ENCODE data around the gene RARRES1.

The RARRES1 gene

DNA sequence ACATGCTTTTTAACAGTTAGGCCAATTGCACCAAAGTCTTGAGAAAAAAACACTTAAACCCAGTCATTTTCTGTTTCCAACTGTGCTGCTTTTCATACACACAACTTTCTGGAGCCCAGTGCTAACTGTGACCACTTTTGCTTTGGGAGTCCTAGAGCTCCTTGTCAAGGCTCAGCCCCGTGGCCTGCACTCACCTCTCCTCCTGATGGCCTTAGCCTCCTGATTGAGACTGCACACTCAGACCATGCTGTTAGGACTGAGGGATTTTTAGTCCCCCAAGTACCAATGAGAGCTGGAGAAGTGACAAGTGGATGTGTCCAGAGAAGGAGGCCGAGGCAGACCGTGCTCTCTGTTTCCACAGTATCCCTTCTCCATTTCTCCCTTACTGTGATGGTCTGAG is 15.2 kb upstream of the RARRES1 start:
- ChIA-PET CTCF (no interaction called here), POLR2A (no interaction called here)
- Histone ChIP-seq H3K4me1 (ENCODE audit: control insufficient read depth, insufficient read depth, low read length) (no peaks in the 10 kb centered on the region), H3K27ac (ENCODE audit: extremely low read depth, low read depth, low read length) (no peak overlapping the region), H3K4me3 (ENCODE audit: low read depth, low read length) (no peak overlapping the region), H3K9me3 (ENCODE audit: control insufficient read depth, insufficient read depth, low read depth, low read length) (no peaks in the 10 kb centered on the region), H3K36me3 (ENCODE audit: control insufficient read depth in 2 of 2, insufficient read depth in 1 of 2, low read length in 2 of 2) (peaks cover 0 to 2% of the 10 kb centered on the region in 2 experiments; a peak in 1 of 3 replicates)
- TF ChIP-seq, protein P1, sequence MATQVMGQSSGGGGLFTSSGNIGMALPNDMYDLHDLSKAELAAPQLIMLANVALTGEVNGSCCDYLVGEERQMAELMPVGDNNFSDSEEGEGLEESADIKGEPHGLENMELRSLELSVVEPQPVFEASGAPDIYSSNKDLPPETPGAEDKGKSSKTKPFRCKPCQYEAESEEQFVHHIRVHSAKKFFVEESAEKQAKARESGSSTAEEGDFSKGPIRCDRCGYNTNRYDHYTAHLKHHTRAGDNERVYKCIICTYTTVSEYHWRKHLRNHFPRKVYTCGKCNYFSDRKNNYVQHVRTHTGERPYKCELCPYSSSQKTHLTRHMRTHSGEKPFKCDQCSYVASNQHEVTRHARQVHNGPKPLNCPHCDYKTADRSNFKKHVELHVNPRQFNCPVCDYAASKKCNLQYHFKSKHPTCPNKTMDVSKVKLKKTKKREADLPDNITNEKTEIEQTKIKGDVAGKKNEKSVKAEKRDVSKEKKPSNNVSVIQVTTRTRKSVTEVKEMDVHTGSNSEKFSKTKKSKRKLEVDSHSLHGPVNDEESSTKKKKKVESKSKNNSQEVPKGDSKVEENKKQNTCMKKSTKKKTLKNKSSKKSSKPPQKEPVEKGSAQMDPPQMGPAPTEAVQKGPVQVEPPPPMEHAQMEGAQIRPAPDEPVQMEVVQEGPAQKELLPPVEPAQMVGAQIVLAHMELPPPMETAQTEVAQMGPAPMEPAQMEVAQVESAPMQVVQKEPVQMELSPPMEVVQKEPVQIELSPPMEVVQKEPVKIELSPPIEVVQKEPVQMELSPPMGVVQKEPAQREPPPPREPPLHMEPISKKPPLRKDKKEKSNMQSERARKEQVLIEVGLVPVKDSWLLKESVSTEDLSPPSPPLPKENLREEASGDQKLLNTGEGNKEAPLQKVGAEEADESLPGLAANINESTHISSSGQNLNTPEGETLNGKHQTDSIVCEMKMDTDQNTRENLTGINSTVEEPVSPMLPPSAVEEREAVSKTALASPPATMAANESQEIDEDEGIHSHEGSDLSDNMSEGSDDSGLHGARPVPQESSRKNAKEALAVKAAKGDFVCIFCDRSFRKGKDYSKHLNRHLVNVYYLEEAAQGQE (tag by site-specific recombination; IDR thresholded peaks at IDR 0.05): no peak
- TF ChIP-seq, protein P2, sequence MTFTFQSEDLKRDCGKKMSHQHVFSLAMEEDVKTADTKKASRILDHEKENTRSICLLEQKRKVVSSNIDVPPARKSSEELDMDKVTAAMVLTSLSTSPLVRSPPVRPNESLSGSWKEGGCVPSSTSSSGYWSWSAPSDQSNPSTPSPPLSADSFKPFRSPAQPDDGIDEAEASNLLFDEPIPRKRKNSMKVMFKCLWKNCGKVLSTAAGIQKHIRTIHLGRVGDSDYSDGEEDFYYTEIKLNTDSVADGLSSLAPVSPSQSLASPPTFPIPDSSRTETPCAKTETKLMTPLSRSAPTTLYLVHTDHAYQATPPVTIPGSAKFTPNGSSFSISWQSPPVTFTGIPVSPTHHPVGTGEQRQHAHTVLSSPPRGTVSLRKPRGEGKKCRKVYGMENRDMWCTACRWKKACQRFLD (tag by site-specific recombination; IDR thresholded peaks at IDR 0.05): no peak
- TF ChIP-seq ZNF610 (tag by site-specific recombination; IDR thresholded peaks at IDR 0.05; ENCODE audit: borderline replicate concordance): no peak
- no peak for TF ChIP-seq WT1 (tag by site-specific recombination; IDR thresholded peaks at IDR 0.05)
- TF ChIP-seq, protein P3, sequence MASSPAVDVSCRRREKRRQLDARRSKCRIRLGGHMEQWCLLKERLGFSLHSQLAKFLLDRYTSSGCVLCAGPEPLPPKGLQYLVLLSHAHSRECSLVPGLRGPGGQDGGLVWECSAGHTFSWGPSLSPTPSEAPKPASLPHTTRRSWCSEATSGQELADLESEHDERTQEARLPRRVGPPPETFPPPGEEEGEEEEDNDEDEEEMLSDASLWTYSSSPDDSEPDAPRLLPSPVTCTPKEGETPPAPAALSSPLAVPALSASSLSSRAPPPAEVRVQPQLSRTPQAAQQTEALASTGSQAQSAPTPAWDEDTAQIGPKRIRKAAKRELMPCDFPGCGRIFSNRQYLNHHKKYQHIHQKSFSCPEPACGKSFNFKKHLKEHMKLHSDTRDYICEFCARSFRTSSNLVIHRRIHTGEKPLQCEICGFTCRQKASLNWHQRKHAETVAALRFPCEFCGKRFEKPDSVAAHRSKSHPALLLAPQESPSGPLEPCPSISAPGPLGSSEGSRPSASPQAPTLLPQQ (tag by site-specific recombination; IDR thresholded peaks at IDR 0.05): no peak
- TF ChIP-seq, protein P4, sequence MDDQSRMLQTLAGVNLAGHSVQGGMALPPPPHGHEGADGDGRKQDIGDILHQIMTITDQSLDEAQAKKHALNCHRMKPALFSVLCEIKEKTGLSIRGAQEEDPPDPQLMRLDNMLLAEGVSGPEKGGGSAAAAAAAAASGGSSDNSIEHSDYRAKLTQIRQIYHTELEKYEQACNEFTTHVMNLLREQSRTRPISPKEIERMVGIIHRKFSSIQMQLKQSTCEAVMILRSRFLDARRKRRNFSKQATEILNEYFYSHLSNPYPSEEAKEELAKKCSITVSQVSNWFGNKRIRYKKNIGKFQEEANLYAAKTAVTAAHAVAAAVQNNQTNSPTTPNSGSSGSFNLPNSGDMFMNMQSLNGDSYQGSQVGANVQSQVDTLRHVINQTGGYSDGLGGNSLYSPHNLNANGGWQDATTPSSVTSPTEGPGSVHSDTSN (CRISPR knock-in tag; IDR thresholded peaks at IDR 0.05): no peak
- no peak for TF ChIP-seq SCRT2 (tag by site-specific recombination; IDR thresholded peaks at IDR 0.05)
- no peak for TF ChIP-seq ZNF274 (IDR thresholded peaks at IDR 0.05; ENCODE audit: low read length)
- no peak for TF ChIP-seq ZNF274 (tag by site-specific recombination; IDR thresholded peaks at IDR 0.05; ENCODE audit: borderline replicate concordance)
- TF ChIP-seq ZNF777 (tag by site-specific recombination; IDR thresholded peaks at IDR 0.05; ENCODE audit: borderline replicate concordance): no peak
- TF ChIP-seq, protein P5, sequence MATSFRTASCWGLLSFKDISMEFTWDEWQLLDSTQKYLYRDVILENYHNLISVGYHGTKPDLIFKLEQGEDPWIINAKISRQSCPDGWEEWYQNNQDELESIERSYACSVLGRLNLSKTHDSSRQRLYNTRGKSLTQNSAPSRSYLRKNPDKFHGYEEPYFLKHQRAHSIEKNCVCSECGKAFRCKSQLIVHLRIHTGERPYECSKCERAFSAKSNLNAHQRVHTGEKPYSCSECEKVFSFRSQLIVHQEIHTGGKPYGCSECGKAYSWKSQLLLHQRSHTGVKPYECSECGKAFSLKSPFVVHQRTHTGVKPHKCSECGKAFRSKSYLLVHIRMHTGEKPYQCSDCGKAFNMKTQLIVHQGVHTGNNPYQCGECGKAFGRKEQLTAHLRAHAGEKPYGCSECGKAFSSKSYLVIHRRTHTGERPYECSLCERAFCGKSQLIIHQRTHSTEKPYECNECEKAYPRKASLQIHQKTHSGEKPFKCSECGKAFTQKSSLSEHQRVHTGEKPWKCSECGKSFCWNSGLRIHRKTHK (tag by site-specific recombination; IDR thresholded peaks at IDR 0.05): no peak
- no peak for TF ChIP-seq ZNF350 (tag by site-specific recombination; IDR thresholded peaks at IDR 0.05)
- no peak for TF ChIP-seq ZNF202 (tag by site-specific recombination; IDR thresholded peaks at IDR 0.05; ENCODE audit: borderline replicate concordance)
- no peak for TF ChIP-seq ZBTB21 (tag by site-specific recombination; IDR thresholded peaks at IDR 0.05)
- TF ChIP-seq, protein P6, sequence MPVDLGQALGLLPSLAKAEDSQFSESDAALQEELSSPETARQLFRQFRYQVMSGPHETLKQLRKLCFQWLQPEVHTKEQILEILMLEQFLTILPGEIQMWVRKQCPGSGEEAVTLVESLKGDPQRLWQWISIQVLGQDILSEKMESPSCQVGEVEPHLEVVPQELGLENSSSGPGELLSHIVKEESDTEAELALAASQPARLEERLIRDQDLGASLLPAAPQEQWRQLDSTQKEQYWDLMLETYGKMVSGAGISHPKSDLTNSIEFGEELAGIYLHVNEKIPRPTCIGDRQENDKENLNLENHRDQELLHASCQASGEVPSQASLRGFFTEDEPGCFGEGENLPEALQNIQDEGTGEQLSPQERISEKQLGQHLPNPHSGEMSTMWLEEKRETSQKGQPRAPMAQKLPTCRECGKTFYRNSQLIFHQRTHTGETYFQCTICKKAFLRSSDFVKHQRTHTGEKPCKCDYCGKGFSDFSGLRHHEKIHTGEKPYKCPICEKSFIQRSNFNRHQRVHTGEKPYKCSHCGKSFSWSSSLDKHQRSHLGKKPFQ (tag by site-specific recombination; IDR thresholded peaks at IDR 0.05): no peak
- TF ChIP-seq ZNF600 (tag by site-specific recombination; IDR thresholded peaks at IDR 0.05): no peak
